ENCODE data around the gene SCMH1.

GRCh38 chr1:41215623-41216022, 26.5 kb downstream of the SCMH1 start:
- TF ChIP-seq EZH2 (IDR thresholded peaks at IDR 0.05; ENCODE audit: borderline replicate concordance, low read length) (no peak), CTCF (IDR thresholded peaks at IDR 0.05; ENCODE audit: low read length) (no peak)
